PC-9 (cell line): ENCODE data around the gene LRRC56. TPM values are rescaled to one million over a fixed set of nuclear protein-coding genes. Genes with fewer than 3 reads are reported as not detected.
A peak's percentile ranks its signal among the peaks of the same experiment; 100 is the strongest.
"Not testable (repeated sequence)": the region's sequence is repeated elsewhere in the genome, so short reads cannot be mapped to it uniquely, and the experiment has no call there.

Experiments used
- BruUV-seq: library from RNA; stranded (reverse); fragments of 400-500 nt; replicated peaks from 2 replicates; lab custom pipeline; 2021; lab: Mats Ljungman, UMichigan
- CTCF ChIA-PET: fragments of 300-600 bp; sonication (Branson Sonifier 250); formaldehyde crosslinking; loops from one replicate; lab custom pipeline; 2022; ENCODE audit warnings: antibody characterized with exemption; lab: Charles Lee
- POLR2A ChIA-PET: fragments of 300-600 bp; sonication (Branson Sonifier 250); formaldehyde crosslinking; loops from one replicate; lab custom pipeline; 2022; ENCODE audit warnings: antibody characterized with exemption; ENCODE audit not compliant: unreplicated experiment; lab: Charles Lee
- DNase-seq, 2 experiments: peaks; one replicate each; pipeline versions ENCODE4 v3.0.0 to v3.0.0-alpha.2; 2015 to 2022; ENCODE audit warnings: mixed read lengths in 1 of 2
- H2AFZ ChIP-seq: fragments of 200-600 bp; sonication (generic); 2 replicates; pipeline ENCODE4 v1.8.1; 2017; ENCODE audit warnings: antibody characterized with exemption
- H3F3A ChIP-seq: fragments of 200-600 bp; sonication (generic); 2 replicates; pipeline ENCODE4 v1.8.1; 2017; ENCODE audit warnings: antibody characterized with exemption, mild to moderate bottlenecking, low read depth; ENCODE audit not compliant: insufficient read depth
- H3K27ac ChIP-seq: fragments of 200-600 bp; sonication (generic); 2 replicates; pipeline ENCODE4 v1.6.1; 2016; ENCODE audit warnings: mixed run types
- H3K27me3 ChIP-seq: fragments of 200-600 bp; sonication (generic); 2 replicates; pipeline ENCODE4 v1.6.1; 2016; ENCODE audit warnings: low read depth, mixed run types; ENCODE audit not compliant: insufficient read depth
- H3K36me3 ChIP-seq: fragments of 200-600 bp; sonication (generic); 2 replicates; pipeline ENCODE4 v1.6.1; 2016; ENCODE audit warnings: low read depth, mixed run types
- H3K4me1 ChIP-seq: fragments of 200-600 bp; sonication (generic); replicated peaks from 2 replicates; pipeline ENCODE4 v1.6.1; 2016; ENCODE audit warnings: mixed run types; ENCODE audit not compliant: insufficient read depth
- H3K4me2 ChIP-seq: fragments of 200-600 bp; sonication (generic); 2 replicates; pipeline ENCODE4 v1.6.1; 2017; ENCODE audit warnings: mixed run types
- H3K4me3 ChIP-seq: fragments of 200-600 bp; sonication (generic); 2 replicates; pipeline ENCODE4 v1.6.1; 2016; ENCODE audit warnings: mixed run types
- H3K79me2 ChIP-seq: fragments of 200-600 bp; sonication (generic); 2 replicates; pipeline ENCODE4 v1.6.1; 2017; ENCODE audit warnings: low read depth, mixed run types
- H3K9me2 ChIP-seq: fragments of 200-600 bp; sonication (generic); 2 replicates; pipeline ENCODE4 v1.8.1; 2017; ENCODE audit warnings: mild to moderate bottlenecking; ENCODE audit not compliant: insufficient read depth
- H3K9me3 ChIP-seq: fragments of 200-600 bp; sonication (generic); 2 replicates; pipeline ENCODE4 v1.8.1; 2016; ENCODE audit warnings: low read depth; ENCODE audit not compliant: insufficient read depth
- H4K20me1 ChIP-seq: fragments of 200-600 bp; sonication (generic); 2 replicates; pipeline ENCODE4 v1.8.1; 2017; ENCODE audit not compliant: insufficient read depth
- EZH2 ChIP-seq: fragments of 200-600 bp; sonication (generic); IDR thresholded peaks from 2 replicates; pipeline ENCODE4 v1.8.0; 2017; ENCODE audit warnings: antibody characterized with exemption, low read depth
- intact Hi-C: fragments of 100-400 bp; cut with micrococcal nuclease; formaldehyde crosslinking; loops from one replicate; pipeline ENCODE4 v1.10.0; 2022; ENCODE audit not compliant: unreplicated experiment
- total RNA-seq: library from RNA; stranded (reverse); gene quantifications from 2 replicates; pipeline ENCODE4 v1.2.3, GENCODE V29; 2021
- TF ChIP-seq, protein P1 (sequence below): fragments of 200-600 bp; sonication (generic); conservative IDR thresholded peaks from 2 replicates; pipeline ENCODE4 v1.6.1; 2017; ENCODE audit warnings: mixed run types, antibody characterized with exemption, mild to moderate bottlenecking, moderate library complexity

Gene LRRC56
- total RNA-seq, 1 experiment from 2014 or later, result 5.0 TPM

DNA sequence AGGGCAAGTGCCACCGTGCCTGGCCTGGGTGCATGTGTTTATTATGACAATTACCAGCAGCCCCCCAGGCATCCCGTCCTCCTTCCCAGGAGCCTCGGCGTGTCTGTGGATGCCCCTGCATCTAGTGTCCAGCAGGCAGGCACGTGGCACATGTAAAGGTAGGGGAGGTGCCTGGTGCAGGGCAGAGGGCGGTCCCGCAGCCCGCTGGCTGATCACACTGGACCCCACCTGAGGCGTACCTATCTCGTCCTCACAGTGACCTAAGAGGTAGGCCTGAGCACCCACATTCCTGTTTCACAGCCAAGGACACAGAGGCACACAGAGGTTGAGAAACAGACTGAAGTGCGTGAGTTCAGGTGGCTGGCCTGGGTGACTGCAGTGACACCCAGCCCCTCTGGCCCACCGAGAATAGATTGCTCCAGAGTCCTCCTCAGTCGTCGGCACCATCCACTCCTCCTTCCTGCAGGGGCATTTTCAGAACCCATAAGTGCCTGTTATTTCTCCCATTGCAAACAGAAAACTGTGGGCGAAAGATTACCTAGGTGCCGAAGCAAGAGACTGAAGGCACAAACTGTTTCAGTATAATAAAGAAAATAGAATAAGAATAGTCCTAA, 35.9 kb downstream of the LRRC56 start:
- Histone ChIP-seq H3K27me3 (no peaks in the 10 kb centered on the region), H3K9me2 (no peaks in the 10 kb centered on the region), H3K9me3 (no peaks in the 10 kb centered on the region), H3K4me2 (no peak overlapping the region), H3K79me2 (peaks cover 16% of the 10 kb centered on the region), H3K4me1 (peaks cover 15% of the 10 kb centered on the region), H2AFZ (no peak overlapping the region), H3F3A (no peaks in the 10 kb centered on the region), H3K4me3 (no peak overlapping the region), H3K27ac (no peak overlapping the region), H4K20me1 (peaks cover 13% of the 10 kb centered on the region), H3K36me3 (no peaks in the 10 kb centered on the region; the same call in 1 of the 2 replicates)
- ChIA-PET POLR2A (no interaction called here), CTCF (no interaction called here)
- no peak for DNase-seq
- no TSS peak for BruUV-seq
- intact Hi-C loops, result no loop called here
- no peak for TF ChIP-seq EZH2
- TF ChIP-seq, protein P1, sequence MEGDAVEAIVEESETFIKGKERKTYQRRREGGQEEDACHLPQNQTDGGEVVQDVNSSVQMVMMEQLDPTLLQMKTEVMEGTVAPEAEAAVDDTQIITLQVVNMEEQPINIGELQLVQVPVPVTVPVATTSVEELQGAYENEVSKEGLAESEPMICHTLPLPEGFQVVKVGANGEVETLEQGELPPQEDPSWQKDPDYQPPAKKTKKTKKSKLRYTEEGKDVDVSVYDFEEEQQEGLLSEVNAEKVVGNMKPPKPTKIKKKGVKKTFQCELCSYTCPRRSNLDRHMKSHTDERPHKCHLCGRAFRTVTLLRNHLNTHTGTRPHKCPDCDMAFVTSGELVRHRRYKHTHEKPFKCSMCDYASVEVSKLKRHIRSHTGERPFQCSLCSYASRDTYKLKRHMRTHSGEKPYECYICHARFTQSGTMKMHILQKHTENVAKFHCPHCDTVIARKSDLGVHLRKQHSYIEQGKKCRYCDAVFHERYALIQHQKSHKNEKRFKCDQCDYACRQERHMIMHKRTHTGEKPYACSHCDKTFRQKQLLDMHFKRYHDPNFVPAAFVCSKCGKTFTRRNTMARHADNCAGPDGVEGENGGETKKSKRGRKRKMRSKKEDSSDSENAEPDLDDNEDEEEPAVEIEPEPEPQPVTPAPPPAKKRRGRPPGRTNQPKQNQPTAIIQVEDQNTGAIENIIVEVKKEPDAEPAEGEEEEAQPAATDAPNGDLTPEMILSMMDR, result no peak

DNA sequence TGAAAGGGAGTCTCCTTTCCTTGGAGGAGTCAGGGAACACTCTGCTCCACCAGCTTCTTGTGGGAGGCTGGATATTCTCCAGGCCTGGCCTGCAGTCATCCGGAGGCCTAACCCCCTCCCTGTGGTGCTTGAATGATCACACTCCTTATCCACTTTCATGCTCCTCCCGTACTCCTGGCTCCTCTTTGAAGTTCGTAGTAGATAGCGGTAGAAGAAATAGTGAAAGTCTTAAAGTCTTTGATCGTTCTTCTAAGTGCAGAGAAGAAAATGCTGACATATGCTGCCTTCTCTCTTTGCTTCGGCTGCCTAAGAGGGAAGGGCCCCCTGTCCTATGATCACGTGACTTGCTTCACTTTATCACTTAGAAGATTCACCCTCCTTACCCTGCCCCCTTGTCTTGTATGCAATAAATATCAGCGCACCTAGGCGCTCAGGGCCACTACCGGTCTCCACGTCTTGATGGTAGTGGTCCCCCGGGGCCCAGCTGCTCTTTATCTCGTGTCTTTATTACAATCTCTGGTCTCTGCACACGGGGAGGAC, 36.8 kb downstream of the LRRC56 start:
- intact Hi-C loops, H3K27ac ChIP-seq, H3K36me3 ChIP-seq, H3F3A ChIP-seq, POLR2A ChIA-PET, H2AFZ ChIP-seq, H3K4me2 ChIP-seq, H3K27me3 ChIP-seq, CTCF ChIA-PET, DNase-seq, H3K9me3 ChIP-seq, H3K9me2 ChIP-seq, H3K4me3 ChIP-seq: not testable (repeated sequence)
- Histone ChIP-seq H3K79me2 (peaks cover 24% of the 10 kb centered on the region), H3K4me1 (peaks cover 20% of the 10 kb centered on the region), H4K20me1 (peaks cover 22% of the 10 kb centered on the region)
- BruUV-seq, result TSS peak; percentile 21

DNA sequence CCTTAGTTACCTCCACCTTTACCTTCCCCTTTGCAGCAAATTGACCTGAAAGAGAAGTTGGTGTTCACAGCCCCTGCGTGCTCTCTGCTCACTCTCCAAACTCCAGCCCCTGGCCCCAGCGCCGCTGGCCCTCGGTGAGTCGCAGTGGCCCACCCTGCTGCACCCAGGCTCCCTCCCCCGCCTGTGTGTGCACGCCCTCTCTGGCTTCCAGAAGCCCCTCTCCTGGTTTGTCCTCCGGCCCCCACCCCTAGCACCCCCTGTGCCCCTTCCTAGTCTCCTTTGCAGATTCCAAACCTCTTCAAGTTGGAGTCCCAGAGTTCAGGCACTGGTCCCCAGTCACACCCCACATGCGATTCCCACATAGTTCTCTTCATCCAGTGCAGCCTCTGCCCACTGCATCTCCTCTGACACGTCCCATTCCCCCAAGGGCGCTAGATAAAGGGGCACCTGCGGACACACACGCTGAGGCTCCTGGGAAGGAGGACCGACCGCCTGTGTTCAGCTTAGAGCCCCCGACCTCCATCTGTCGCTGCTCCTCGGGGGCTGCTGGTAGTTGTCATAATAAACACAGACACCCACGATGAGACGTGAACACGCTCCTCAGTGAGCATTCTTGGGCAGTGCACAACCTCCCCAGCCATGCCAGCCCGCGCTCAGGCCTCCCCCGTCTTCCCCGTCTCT, 37.4 kb downstream of the LRRC56 start:
- ChIA-PET CTCF (interaction anchor here (0.6 kb wide), 1 partner anchor 144 kb away, joined by 6 read pairs; no protein-coding TSS in a partner anchor), POLR2A (interaction anchor here (0.6 to 1.1 kb wide), 2 partner anchors 15 to 41 kb away, joined by 3 read pairs; no protein-coding TSS in a partner anchor)
- Histone ChIP-seq H4K20me1 (peaks cover 28% of the 10 kb centered on the region), H3K4me3 (peak overlapping the region; percentile 68; the same call in 1 of the 2 replicates), H2AFZ (peak overlapping the region; percentile 84), H3K27me3 (no peaks in the 10 kb centered on the region), H3K36me3 (no peaks in the 10 kb centered on the region; the same call in 1 of the 2 replicates), H3F3A (no peaks in the 10 kb centered on the region), H3K79me2 (peaks cover 31% of the 10 kb centered on the region), H3K27ac (no peak overlapping the region), H3K4me2 (peak overlapping the region; percentile 83), H3K9me3 (no peaks in the 10 kb centered on the region), H3K9me2 (no peaks in the 10 kb centered on the region), H3K4me1 (peaks cover 16% of the 10 kb centered on the region)
- no TSS peak for BruUV-seq
- intact Hi-C loops, result no loop called here
- DNase-seq, result no peak
- TF ChIP-seq, protein P1, result no peak
- no peak for TF ChIP-seq EZH2
